Ovary (tissue), 9 donors: Measurements from ENCODE around the gene CRISPLD2. TPM values are rescaled to one million over a fixed set of nuclear protein-coding genes. Genes with fewer than 3 reads are reported as not detected.

Experiments
- DNase-seq, 5 donors: peaks; one replicate each; pipeline ENCODE4 v3.0.0-alpha.2; 2019 to 2020
- H3K27ac ChIP-seq, 2 donors: fragments of 200-600 bp; one replicate each; pipeline versions ENCODE4 v1.5.1 to v1.8.0; 2019 to 2022
- H3K27me3 ChIP-seq: fragments of 200-600 bp; one replicate; pipeline ENCODE4 v1.8.0; 2022
- H3K36me3 ChIP-seq: fragments of 200-600 bp; sonication (generic); one replicate; pipeline ENCODE4 v1.5.1; 2019
- H3K4me1 ChIP-seq: one replicate; pipeline ENCODE4 v1.8.1; 2013; ENCODE audit warnings: mild to moderate bottlenecking, moderate library complexity; ENCODE audit not compliant: insufficient read depth
- H3K4me3 ChIP-seq: fragments of 200-600 bp; sonication (generic); one replicate; pipeline ENCODE4 v1.5.1; 2017
- H3K9me3 ChIP-seq, 2 donors: fragments of 200-600 bp in 1 of 2; sonication (generic) in 1 of 2; one replicate each; pipeline versions ENCODE4 v1.5.1 to v1.8.1; 2013 to 2019; ENCODE audit warnings: mild to moderate bottlenecking in 1 of 2, moderate library complexity in 1 of 2
- CTCF ChIP-seq, 3 donors: fragments of 450-650 bp in 2 of 3; fragments of 200-600 bp in 1 of 3; IDR thresholded peaks; one replicate each; pipeline versions ENCODE4 v1.5.1 to v1.8.0; 2016 to 2022; ENCODE audit warnings: antibody characterized with exemption in 3 of 3, mild to moderate bottlenecking in 1 of 3
- EP300 ChIP-seq: sonication (generic); formaldehyde crosslinking; IDR thresholded peaks from one replicate; pipeline ENCODE4 v1.6.1; 2017; ENCODE audit warnings: antibody characterized with exemption
- POLR2A ChIP-seq: fragments of 450-650 bp; IDR thresholded peaks from one replicate; pipeline ENCODE4 v1.6.1; 2017; ENCODE audit warnings: antibody characterized with exemption, mild to moderate bottlenecking, moderate library complexity
- WGBS, 3 donors: extraction: QIAGEN DNeasy Blood & Tissue Kit in 1 of 3; methylation state at CpG; one replicate each; pipeline versions ENCODE4 v1.1.5 to v1.1.7; 2013 to 2017; 5-methylcytosine and 5-hydroxymethylcytosine counted together
- intact Hi-C, 4 donors: fragments of 100-400 bp; cut with DNase I; formaldehyde crosslinking; loops; one replicate each; pipeline versions ENCODE4 v1.11.0 to v1.15.1; 2022 to 2023
- polyA plus RNA-seq, 2 donors: library from polyadenylated mRNA; stranded (reverse); fragments of 200-250 nt in 1 of 2; fragments of 350-450 nt in 1 of 2; fragmentation: Illumina TruSeq in 1 of 2; extraction: RNeasy Lipid Tissue Mini Kit (QIAGEN cat#74804) in 1 of 2; gene quantifications; one replicate each; pipeline ENCODE4 v1.2.3, GENCODE V29; 2013 to 2014
- total RNA-seq, 7 donors: library from RNA; depleted of rRNA in 2 of 7; stranded (reverse); fragments of >200 nt in 2 of 7; fragmentation: NEBNext Ultra II Directional in 3 of 7; extraction: Animal tissue kit (Norgen Biotek cat#: 25700) in 3 of 7; gene quantifications; one replicate each; pipeline versions ENCODE4 v1.1.0 to v1.2.4, GENCODE V29; 2016 to 2023
- donor health status: DM: no; HTN: no; CAD: no; lungs with moderate emphysema.
- donor health status: DM: no; HTN: no; CAD: no.
- donor health status: Bipolar disorder and iron deficiency.
- donor health status: DM: yes; HTN: yes; CAD: no.
- donor health status: DM: no; HTN: no; CAD: no.
- donor health status: DM: yes; HTN: yes; CAD: no.

The CRISPLD2 gene
- total and polyA plus RNA-seq, 9 donors = 53.2 to 333 (median 111) TPM

GRCh38 chr16:84807776-84808175 is 12.0 kb upstream of the CRISPLD2 start:
- Histone ChIP-seq H3K27me3 (no peaks in the 10 kb centered on the region), H3K4me1 (no peaks in the 10 kb centered on the region), H3K36me3 (no peaks in the 10 kb centered on the region), H3K4me3 (no peak overlapping the region), H3K27ac (no peak overlapping the region), H3K9me3 (no peaks in the 10 kb centered on the region)
- intact Hi-C loops = no loop called here
- TF ChIP-seq POLR2A (no peak), CTCF (IDR thresholded peaks at IDR 0.05) (no peak), EP300 (no peak)
- peak in 1 of 5 donors; percentile 12 for DNase-seq
- WGBS, 3 donors = 91 to 94% (median 93%) methylated on average over 7 of the region's 7 CpGs

- no peak overlapping the region for H3K27ac ChIP-seq
- no peaks in the 10 kb centered on the region for H3K9me3 ChIP-seq
- no peaks in the 10 kb centered on the region for H3K36me3 ChIP-seq
- no peak for TF ChIP-seq POLR2A
- TF ChIP-seq CTCF (IDR thresholded peaks at IDR 0.05) = no peak
- no peak for TF ChIP-seq EP300
- H3K4me1 ChIP-seq = no peaks in the 10 kb centered on the region
- intact Hi-C loops = no loop called here
- no peaks in the 10 kb centered on the region for H3K27me3 ChIP-seq
- peak in 1 of 5 donors; percentile 16 for DNase-seq
- 86 to 92% (median 92%) methylated on average over 8 of the region's 8 CpGs for WGBS, 3 donors
- no peak overlapping the region for H3K4me3 ChIP-seq
Observed at GRCh38 chr16:84808826-84809225, 11.0 kb upstream of the CRISPLD2 start.

GRCh38 chr16:84810518-84811273 is 9.1 kb upstream of the CRISPLD2 start:
- intact Hi-C loops = no loop called here
- no peak overlapping the region for H3K4me3 ChIP-seq
- H3K36me3 ChIP-seq = no peaks in the 10 kb centered on the region
- peak in 1 of 5 donors; percentile 44 for DNase-seq
- TF ChIP-seq EP300 = no peak
- no peak for TF ChIP-seq CTCF (IDR thresholded peaks at IDR 0.05)
- TF ChIP-seq POLR2A = no peak
- H3K27me3 ChIP-seq = no peaks in the 10 kb centered on the region
- H3K27ac ChIP-seq = no peak overlapping the region
- 55 to 68% (median 65%) methylated on average over 17 of the region's 17 CpGs for WGBS, 3 donors
- H3K9me3 ChIP-seq = no peaks in the 10 kb centered on the region
- H3K4me1 ChIP-seq = no peaks in the 10 kb centered on the region

GRCh38 chr16:84811529-84811928 is 8.3 kb upstream of the CRISPLD2 start:
- TF ChIP-seq POLR2A = no peak
- no peak for TF ChIP-seq CTCF (IDR thresholded peaks at IDR 0.05)
- no peak for TF ChIP-seq EP300
- no peaks in the 10 kb centered on the region for H3K9me3 ChIP-seq

More at GRCh38 chr16:84811529-84811928, 8.3 kb upstream of the CRISPLD2 start:
- Histone ChIP-seq H3K27me3 (no peaks in the 10 kb centered on the region), H3K36me3 (no peaks in the 10 kb centered on the region), H3K4me1 (no peaks in the 10 kb centered on the region), H3K27ac (no peak overlapping the region), H3K4me3 (no peak overlapping the region)
- DNase-seq = no peak
- 98 to 100% (median 99%) methylated on average over 2 of the region's 2 CpGs for WGBS, 3 donors
- intact Hi-C loops = no loop called here
